OCI-LY3 (cell line): ENCODE measurements around the gene NEO1.

Experiments used
- H2AFZ ChIP-seq: fragments of 200-600, 300-600 bp; shearing (Covaris generic); 2 replicates; pipeline ENCODE4 v1.6.0; 2014; ENCODE audit warnings: antibody characterized with exemption, low read depth, low read length
- H3K27ac ChIP-seq: fragments of 200-600, 300-600 bp; sonication (generic); 2 replicates; pipeline ENCODE4 v1.5.1; 2014; ENCODE audit warnings: mild to moderate bottlenecking, low read length, moderate library complexity, mixed read lengths
- H3K27me3 ChIP-seq: fragments of 200-600, 300-600 bp; sonication (generic); 2 replicates; pipeline ENCODE4 v1.6.1; 2014; ENCODE audit warnings: low read depth, low read length, mixed read lengths
- H3K36me3 ChIP-seq: fragments of 200-600, 300-600 bp; sonication (generic); replicated peaks from 2 replicates; pipeline ENCODE3; 2014; ENCODE audit warnings: low read depth, low read length, mixed read lengths
- H3K4me1 ChIP-seq: fragments of 300-600, 200-600 bp; sonication (generic); 2 replicates; pipeline ENCODE4 v1.6.1; 2014; ENCODE audit warnings: low read length, mixed read lengths
- H3K4me2 ChIP-seq: fragments of 200-600, 300-600 bp; sonication (generic); 2 replicates; pipeline ENCODE4 v1.6.1; 2014; ENCODE audit warnings: low read length, mixed read lengths
- H3K4me3 ChIP-seq: fragments of 300-600, 200-600 bp; sonication (generic); 2 replicates; pipeline ENCODE4 v1.5.1; 2014; ENCODE audit warnings: antibody characterized with exemption, mild to moderate bottlenecking, low read length, moderate library complexity
- H3K79me2 ChIP-seq: fragments of 300-600, 200-600 bp; shearing (Covaris generic); 2 replicates; pipeline ENCODE4 v1.6.1; 2014; ENCODE audit warnings: mild to moderate bottlenecking, low read length, mixed read lengths
- H3K9ac ChIP-seq: fragments of 300-600, 200-600 bp; shearing (Covaris generic); 2 replicates; pipeline ENCODE4 v1.6.0; 2014; ENCODE audit warnings: mild to moderate bottlenecking, low read length, moderate library complexity
- H3K9me3 ChIP-seq: fragments of 200-600, 300-600 bp; shearing (Covaris generic); 2 replicates; pipeline ENCODE4 v1.6.1; 2014; ENCODE audit warnings: low read length, mixed read lengths; ENCODE audit not compliant: insufficient read depth
- H4K20me1 ChIP-seq: fragments of 200-600, 300-600 bp; sonication (generic); 2 replicates; pipeline ENCODE4 v1.6.1; 2016; ENCODE audit warnings: low read length, mixed read lengths; ENCODE audit not compliant: insufficient read depth
- EZH2phosphoT487 ChIP-seq: fragments of 200-600 bp; shearing (Covaris generic); IDR thresholded peaks from 2 replicates; pipeline ENCODE4 v1.6.1; 2018; ENCODE audit warnings: antibody characterized with exemption, mixed run types, low read depth
- TF ChIP-seq, protein P1 (sequence below): fragments of 200-600, 300-600 bp; sonication (generic); IDR thresholded peaks from 2 replicates; pipeline ENCODE4 v1.5.1; 2014; ENCODE audit warnings: antibody characterized with exemption, low read length, low read depth

NEO1 gene

DNA sequence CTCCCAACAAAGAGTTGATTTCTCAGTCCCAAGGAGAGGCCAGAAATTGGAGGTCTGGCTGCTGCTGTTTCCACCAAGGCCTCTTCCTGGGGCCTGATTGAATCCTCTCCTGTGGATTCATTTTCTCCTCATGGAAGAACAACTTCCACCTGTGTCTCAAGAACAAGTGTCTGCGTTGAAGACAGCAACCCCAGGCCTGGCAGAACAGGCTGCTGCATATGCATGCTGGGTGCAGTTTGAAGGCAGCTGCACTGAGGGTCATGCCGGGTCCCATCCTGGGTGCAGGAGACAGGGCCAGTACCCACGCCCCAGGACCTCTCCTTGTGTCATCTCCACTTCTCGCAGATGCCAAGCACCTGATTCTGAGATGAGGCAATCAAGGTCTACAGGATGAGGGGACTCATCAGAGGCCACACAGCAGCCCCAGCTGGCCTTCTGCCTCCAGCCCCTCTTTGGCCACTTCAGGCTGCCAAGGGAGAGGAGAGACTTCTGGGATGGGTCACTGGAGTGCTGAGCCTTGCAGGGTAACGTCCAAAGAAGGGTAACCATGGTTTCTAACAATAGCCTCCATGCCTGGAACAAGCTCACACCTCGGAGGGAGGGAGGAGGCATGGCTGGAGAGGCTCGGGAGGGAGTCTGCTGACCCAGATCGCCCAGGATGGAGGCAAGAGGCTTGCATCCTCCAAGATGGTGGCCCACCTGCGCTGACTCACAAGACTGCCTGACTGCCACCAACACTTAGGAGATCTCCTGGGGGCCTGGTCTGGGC lies 286.5 kb downstream of the NEO1 start:
- H3K36me3 ChIP-seq: no peaks in the 10 kb centered on the region
- H3K4me2 ChIP-seq: no peak overlapping the region
- no peaks in the 10 kb centered on the region for H3K4me1 ChIP-seq
- peaks cover 3% of the 10 kb centered on the region; the same call in 1 of the 2 replicates for H4K20me1 ChIP-seq
- H2AFZ ChIP-seq: no peak overlapping the region
- no peak overlapping the region for H3K9ac ChIP-seq
- no peak overlapping the region for H3K27ac ChIP-seq
- H3K79me2 ChIP-seq: no peaks in the 10 kb centered on the region
- H3K27me3 ChIP-seq: peaks cover 9% of the 10 kb centered on the region
- no peaks in the 10 kb centered on the region for H3K9me3 ChIP-seq
- H3K4me3 ChIP-seq: no peak overlapping the region
- TF ChIP-seq, protein P1, sequence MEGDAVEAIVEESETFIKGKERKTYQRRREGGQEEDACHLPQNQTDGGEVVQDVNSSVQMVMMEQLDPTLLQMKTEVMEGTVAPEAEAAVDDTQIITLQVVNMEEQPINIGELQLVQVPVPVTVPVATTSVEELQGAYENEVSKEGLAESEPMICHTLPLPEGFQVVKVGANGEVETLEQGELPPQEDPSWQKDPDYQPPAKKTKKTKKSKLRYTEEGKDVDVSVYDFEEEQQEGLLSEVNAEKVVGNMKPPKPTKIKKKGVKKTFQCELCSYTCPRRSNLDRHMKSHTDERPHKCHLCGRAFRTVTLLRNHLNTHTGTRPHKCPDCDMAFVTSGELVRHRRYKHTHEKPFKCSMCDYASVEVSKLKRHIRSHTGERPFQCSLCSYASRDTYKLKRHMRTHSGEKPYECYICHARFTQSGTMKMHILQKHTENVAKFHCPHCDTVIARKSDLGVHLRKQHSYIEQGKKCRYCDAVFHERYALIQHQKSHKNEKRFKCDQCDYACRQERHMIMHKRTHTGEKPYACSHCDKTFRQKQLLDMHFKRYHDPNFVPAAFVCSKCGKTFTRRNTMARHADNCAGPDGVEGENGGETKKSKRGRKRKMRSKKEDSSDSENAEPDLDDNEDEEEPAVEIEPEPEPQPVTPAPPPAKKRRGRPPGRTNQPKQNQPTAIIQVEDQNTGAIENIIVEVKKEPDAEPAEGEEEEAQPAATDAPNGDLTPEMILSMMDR: no peak
- TF ChIP-seq EZH2phosphoT487: no peak

DNA sequence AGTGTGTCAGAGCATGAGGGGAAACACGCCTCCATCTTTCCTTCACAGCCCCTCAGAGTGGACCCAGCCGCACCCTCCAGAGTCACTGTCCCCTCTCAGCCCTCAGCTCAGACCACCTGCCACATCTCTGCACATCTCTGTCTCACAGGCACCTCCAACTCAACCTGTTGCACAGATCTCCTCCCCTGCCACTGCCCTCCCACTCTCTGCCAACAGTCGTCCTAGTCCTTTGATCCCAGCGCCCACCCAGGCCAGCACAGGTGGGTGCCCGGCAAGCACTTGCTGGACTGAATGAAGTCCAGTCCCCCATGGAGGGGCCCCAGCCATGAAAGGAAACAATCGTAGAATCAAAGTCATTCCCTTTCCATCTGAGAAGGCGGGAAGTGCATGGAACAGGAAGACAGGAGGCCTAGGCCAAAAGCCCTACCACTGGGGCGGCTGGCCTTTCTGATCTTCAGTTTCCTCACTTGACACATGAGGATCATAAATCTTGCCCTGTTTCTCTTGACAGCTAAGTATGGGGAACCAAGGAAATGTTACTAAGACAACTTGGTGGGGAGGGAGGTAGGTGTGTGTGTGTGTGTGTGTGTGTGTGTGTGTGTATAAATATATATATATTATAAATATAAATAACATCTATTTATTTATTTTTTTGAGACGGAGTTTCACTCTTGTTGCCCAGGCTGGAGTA lies 288.4 kb downstream of the NEO1 start:
- H3K27me3 ChIP-seq: peaks cover 17% of the 10 kb centered on the region
- H3K9me3 ChIP-seq: no peaks in the 10 kb centered on the region

DNA sequence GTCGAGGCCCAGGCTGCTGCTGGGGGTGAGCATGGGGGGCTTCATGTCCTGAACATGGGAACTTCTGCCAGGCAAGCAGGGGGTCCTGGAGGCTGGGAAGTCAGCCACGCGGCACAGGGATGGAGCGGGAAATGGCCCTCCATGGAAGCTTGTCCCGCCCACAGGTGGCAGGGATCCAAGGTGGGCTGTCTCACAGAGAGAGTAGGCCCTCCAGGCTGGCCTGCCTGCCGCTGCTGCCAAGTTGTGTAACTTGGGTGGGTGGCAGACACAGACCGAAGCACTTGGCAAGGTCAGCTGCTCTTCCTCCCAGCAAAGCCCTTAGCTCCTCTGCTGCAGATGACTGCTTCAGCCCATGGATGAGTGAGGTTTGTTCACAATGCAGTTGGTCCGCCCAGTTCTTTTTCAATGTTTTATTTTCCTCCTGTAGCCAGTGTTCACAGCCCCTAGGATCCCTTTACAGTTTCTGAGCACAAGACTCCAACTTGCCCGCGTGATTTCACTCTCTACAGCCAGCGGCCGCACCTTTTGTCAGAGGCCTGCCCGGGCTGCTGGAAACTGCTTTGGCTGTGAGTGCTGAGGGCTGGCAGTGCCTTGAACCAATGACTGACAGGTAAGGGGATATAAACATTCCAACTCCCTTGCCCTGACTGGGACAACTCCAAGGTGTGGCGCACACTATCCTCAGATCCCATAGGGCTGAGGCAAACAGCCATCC lies 289.8 kb downstream of the NEO1 start:
- no peaks in the 10 kb centered on the region for H3K36me3 ChIP-seq
- H3K27me3 ChIP-seq: peaks cover 26% of the 10 kb centered on the region
- TF ChIP-seq EZH2phosphoT487: no peak
- TF ChIP-seq, protein P1: no peak
- H3K79me2 ChIP-seq: no peaks in the 10 kb centered on the region
- H3K4me3 ChIP-seq: no peak overlapping the region
- no peak overlapping the region for H2AFZ ChIP-seq
- H3K4me1 ChIP-seq: no peaks in the 10 kb centered on the region
- H3K9ac ChIP-seq: no peak overlapping the region
- peaks cover 19% of the 10 kb centered on the region for H4K20me1 ChIP-seq
- H3K27ac ChIP-seq: no peak overlapping the region
- no peaks in the 10 kb centered on the region for H3K9me3 ChIP-seq
- H3K4me2 ChIP-seq: no peak overlapping the region

More for the DNA sequence above, 288.4 kb downstream of the NEO1 start:
- no peaks in the 10 kb centered on the region for H3K4me1 ChIP-seq
- TF ChIP-seq, protein P1: no peak
- TF ChIP-seq EZH2phosphoT487: no peak
- H4K20me1 ChIP-seq: peaks cover 9% of the 10 kb centered on the region; the same call in 1 of the 2 replicates
- H3K4me2 ChIP-seq: no peak overlapping the region
- H3K4me3 ChIP-seq: no peak overlapping the region
- H3K79me2 ChIP-seq: no peaks in the 10 kb centered on the region
- no peak overlapping the region for H2AFZ ChIP-seq
- no peak overlapping the region for H3K9ac ChIP-seq
- no peaks in the 10 kb centered on the region for H3K36me3 ChIP-seq
- no peak overlapping the region for H3K27ac ChIP-seq

DNA sequence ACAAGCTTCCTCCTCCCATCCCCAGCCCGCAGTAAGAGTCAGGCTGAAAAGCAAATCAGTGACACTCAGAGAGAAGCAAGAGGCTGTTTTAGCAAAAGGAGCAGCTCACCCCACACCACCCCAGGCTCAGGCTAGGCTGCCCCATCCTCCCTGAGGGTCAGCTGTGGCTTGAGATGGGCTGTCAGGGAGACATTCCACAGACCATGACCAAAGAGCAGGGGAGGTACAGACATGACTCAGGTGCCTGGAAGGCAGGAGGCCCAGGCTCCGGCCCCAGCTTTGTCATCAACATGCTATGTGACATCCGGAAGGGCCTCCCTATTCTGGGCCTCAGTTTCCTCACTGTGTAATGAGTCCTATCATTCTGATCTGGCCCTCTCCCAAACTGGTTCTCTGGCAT lies 291.8 kb downstream of the NEO1 start:
- H3K4me1 ChIP-seq: no peaks in the 10 kb centered on the region
- no peaks in the 10 kb centered on the region for H3K36me3 ChIP-seq
- no peak overlapping the region for H2AFZ ChIP-seq
- H3K27ac ChIP-seq: no peak overlapping the region
- TF ChIP-seq, protein P1: no peak
- no peak for TF ChIP-seq EZH2phosphoT487
- H3K9me3 ChIP-seq: no peaks in the 10 kb centered on the region
- H3K79me2 ChIP-seq: no peaks in the 10 kb centered on the region
- H3K27me3 ChIP-seq: peaks cover 31% of the 10 kb centered on the region
- no peak overlapping the region for H3K9ac ChIP-seq
- no peak overlapping the region for H3K4me3 ChIP-seq
- no peak overlapping the region for H3K4me2 ChIP-seq
- peaks cover 28% of the 10 kb centered on the region for H4K20me1 ChIP-seq
